Peyer's patch (tissue), 4 donors: Measurements from ENCODE around the gene PTBP2. TPM values are rescaled to one million over a fixed set of nuclear protein-coding genes. Genes with fewer than 3 reads are reported as not detected.
"Not testable (repeated sequence)": the region's sequence is repeated elsewhere in the genome, so short reads cannot be mapped to it uniquely, and the experiment has no call there.

ENCODE experiments used
- DNase-seq, 3 donors: peaks; one replicate each; pipeline ENCODE4 v3.0.0-alpha.2; 2017 to 2019
- H3K27ac ChIP-seq, 4 donors: fragments of 200-600 bp; sonication (generic); one replicate each; pipeline ENCODE4 v1.5.1; 2016 to 2019
- H3K27me3 ChIP-seq, 2 donors: fragments of 200-600 bp; sonication (generic); one replicate each; pipeline ENCODE4 v1.5.1; 2019
- H3K36me3 ChIP-seq, 3 donors: fragments of 200-600 bp; sonication (generic); one replicate each; pipeline ENCODE4 v1.5.1; 2016 to 2019
- H3K4me1 ChIP-seq, 4 donors: fragments of 200-600 bp; sonication (generic); one replicate each; pipeline ENCODE4 v1.5.1; 2016 to 2019
- H3K4me3 ChIP-seq, 4 donors: fragments of 200-600 bp; sonication (generic); 1 replicate in 3 of 4; 2 replicates in 1 of 4; pipeline ENCODE4 v1.5.1; 2016 to 2019; ENCODE audit warnings: mild to moderate bottlenecking in 1 of 4
- H3K9me3 ChIP-seq, 4 donors: fragments of 200-600 bp; sonication (generic); one replicate each; pipeline ENCODE4 v1.5.1; 2016 to 2019; ENCODE audit warnings: mild to moderate bottlenecking in 1 of 4
- CTCF ChIP-seq, 6 experiments: fragments of 450-650 bp in 4 of 6; fragments of 200-600 bp in 2 of 6; sonication (generic) in 1 of 6; IDR thresholded peaks; one replicate each; pipeline ENCODE4 v1.5.1; 2017 to 2019; ENCODE audit warnings: antibody characterized with exemption in 6 of 6, mild to moderate bottlenecking in 3 of 6, moderate library complexity in 1 of 6
- POLR2A ChIP-seq, 2 donors: fragments of 450-650 bp; IDR thresholded peaks; one replicate each; pipeline ENCODE4 v1.5.1; 2017; ENCODE audit warnings: antibody characterized with exemption in 2 of 2, mild to moderate bottlenecking in 2 of 2, moderate library complexity in 2 of 2
- total RNA-seq, 4 donors: library from RNA; depleted of rRNA; stranded (reverse); fragments of >200 nt; gene quantifications; one replicate each; pipeline ENCODE4 v1.1.0, GENCODE V29; 2016

Gene PTBP2
- total RNA-seq, 4 donors from 2014 or later: 20.3 to 55.1 (median 31.7) TPM

DNA sequence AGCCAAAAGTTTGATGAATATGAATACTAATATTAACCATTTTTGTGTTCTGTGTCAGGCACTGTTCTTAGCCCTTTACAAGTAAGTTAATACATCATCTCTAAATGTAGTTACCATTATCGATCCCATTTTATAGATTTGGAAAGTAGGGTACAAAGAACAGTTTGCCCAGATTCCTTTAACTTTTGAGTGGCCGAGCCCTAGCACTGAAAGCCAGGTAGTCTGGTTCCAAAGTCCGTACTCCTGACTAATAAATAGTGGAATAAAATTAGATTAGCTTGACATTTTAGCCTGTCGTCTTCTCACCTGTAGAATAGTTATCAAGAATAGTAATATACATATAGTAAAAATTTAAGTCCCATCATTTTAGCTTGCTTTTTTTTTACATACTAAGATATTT lies 70.6 kb downstream of the PTBP2 start:
- no peaks in the 10 kb centered on the region for H3K27me3 ChIP-seq
- no peak for DNase-seq
- H3K27ac ChIP-seq: no peak overlapping the region
- peaks cover 0 to 15% (median 0%) of the 10 kb centered on the region in 3 donors for H3K36me3 ChIP-seq
- H3K4me1 ChIP-seq: no peaks in the 10 kb centered on the region
- no peak overlapping the region for H3K4me3 ChIP-seq
- no peaks in the 10 kb centered on the region for H3K9me3 ChIP-seq
- TF ChIP-seq POLR2A (IDR thresholded peaks at IDR 0.05): no peak
- TF ChIP-seq CTCF (IDR thresholded peaks at IDR 0.05): no peak

- DNase-seq, H3K4me3 ChIP-seq, H3K27ac ChIP-seq, H3K27me3 ChIP-seq, H3K9me3 ChIP-seq, H3K36me3 ChIP-seq, H3K4me1 ChIP-seq: not testable (repeated sequence)
Measured at GRCh38 chr1:96801696-96802095, 80.1 kb downstream of the PTBP2 start.

DNA sequence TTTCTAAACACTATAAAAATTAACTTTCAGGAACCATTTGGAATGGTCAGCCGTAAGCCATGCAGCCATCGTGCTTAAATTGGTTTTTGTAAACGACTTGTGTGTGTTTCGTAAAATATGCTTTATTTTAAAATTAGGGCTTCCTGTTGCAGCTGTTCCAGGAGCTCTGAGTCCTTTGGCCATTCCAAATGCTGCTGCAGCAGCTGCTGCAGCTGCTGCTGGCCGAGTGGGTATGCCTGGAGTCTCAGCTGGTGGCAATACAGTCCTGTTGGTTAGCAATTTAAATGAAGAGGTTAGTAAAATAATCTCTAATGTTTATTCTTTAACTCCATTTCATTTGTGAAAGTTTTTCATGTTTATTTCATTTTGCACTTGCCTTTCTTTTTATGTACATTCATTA lies 83.1 kb downstream of the PTBP2 start:
- no peak for DNase-seq
- Histone ChIP-seq H3K27me3 (no peaks in the 10 kb centered on the region), H3K27ac (no peak overlapping the region), H3K4me1 (no peaks in the 10 kb centered on the region), H3K36me3 (peaks cover 0 to 15% (median 0%) of the 10 kb centered on the region in 3 donors), H3K9me3 (no peaks in the 10 kb centered on the region), H3K4me3 (no peak overlapping the region)
- TF ChIP-seq POLR2A (IDR thresholded peaks at IDR 0.05) (no peak), CTCF (IDR thresholded peaks at IDR 0.05) (no peak)

DNA sequence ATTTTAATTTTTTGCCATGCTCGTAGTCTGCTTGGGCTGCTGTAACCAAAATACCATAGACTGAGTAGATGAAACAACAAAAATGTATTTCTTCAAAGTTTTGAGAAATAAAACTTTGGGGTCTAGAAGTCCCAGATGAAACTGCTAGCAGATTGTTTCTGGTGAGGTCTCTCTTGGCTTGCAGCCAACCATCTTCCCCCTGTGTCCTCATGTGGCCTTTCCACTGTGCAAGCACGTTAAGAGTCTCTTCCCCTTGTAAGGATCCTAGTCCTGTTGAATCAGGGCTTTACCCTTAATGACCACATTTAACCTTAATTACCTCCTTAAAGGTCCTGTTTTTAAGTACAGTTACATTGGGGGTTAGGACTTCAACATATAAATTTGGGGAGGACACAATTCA lies 86.6 kb downstream of the PTBP2 start:
- no peaks in the 10 kb centered on the region for H3K4me1 ChIP-seq
- no peak overlapping the region for H3K4me3 ChIP-seq
- DNase-seq: no peak
- no peaks in the 10 kb centered on the region for H3K27me3 ChIP-seq
- no peak overlapping the region for H3K27ac ChIP-seq
- H3K9me3 ChIP-seq: no peaks in the 10 kb centered on the region
- H3K36me3 ChIP-seq: peaks cover 0 to 23% (median 0%) of the 10 kb centered on the region in 3 donors
- no peak for TF ChIP-seq CTCF (IDR thresholded peaks at IDR 0.05)

DNA sequence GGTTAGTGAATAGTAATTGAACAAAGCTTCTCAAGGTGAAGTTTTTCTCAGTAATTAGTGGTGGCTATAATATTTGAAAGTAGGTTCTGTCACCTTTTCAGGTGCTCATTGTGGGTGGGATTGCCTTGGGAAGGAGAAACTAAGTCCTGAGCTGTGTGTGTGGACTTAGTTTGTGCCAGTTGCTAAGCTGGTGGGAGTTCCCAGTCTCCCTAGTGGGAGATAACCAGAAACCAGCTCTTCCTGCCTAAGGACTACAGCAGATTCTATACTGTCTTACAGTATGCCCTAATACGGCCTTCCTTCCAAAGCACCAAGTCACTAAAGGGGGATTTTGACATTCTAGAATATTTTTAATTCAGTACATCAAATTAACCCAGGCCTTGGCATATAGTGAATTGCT lies 94.3 kb downstream of the PTBP2 start:
- TF ChIP-seq POLR2A (IDR thresholded peaks at IDR 0.05): no peak
- no peak for TF ChIP-seq CTCF (IDR thresholded peaks at IDR 0.05)
- Histone ChIP-seq H3K27ac (no peak overlapping the region), H3K4me3 (no peak overlapping the region), H3K9me3 (no peaks in the 10 kb centered on the region), H3K4me1 (no peaks in the 10 kb centered on the region), H3K27me3 (no peaks in the 10 kb centered on the region), H3K36me3 (peaks cover 0 to 21% (median 0%) of the 10 kb centered on the region in 3 donors)
- no peak for DNase-seq

- H3K36me3 ChIP-seq: no peaks in the 10 kb centered on the region
- DNase-seq: no peak
- H3K27me3 ChIP-seq: no peaks in the 10 kb centered on the region
- H3K4me1 ChIP-seq: no peaks in the 10 kb centered on the region
- H3K27ac ChIP-seq: no peak overlapping the region
- no peaks in the 10 kb centered on the region for H3K9me3 ChIP-seq
- no peak overlapping the region for H3K4me3 ChIP-seq
- no peak for TF ChIP-seq CTCF (IDR thresholded peaks at IDR 0.05)
- TF ChIP-seq POLR2A (IDR thresholded peaks at IDR 0.05): no peak
Measured at GRCh38 chr1:96820107-96820506, 98.5 kb downstream of the PTBP2 start.
